ENCODE measurements around the gene SELE. TPM values are rescaled to one million over a fixed set of nuclear protein-coding genes. Genes with fewer than 3 reads are reported as not detected.
"Not testable (repeated sequence)": the region's sequence is repeated elsewhere in the genome, so short reads cannot be mapped to it uniquely, and the experiment has no call there.

SELE gene
- total RNA-seq, 2 experiments from 2014 or later: not detected

DNA sequence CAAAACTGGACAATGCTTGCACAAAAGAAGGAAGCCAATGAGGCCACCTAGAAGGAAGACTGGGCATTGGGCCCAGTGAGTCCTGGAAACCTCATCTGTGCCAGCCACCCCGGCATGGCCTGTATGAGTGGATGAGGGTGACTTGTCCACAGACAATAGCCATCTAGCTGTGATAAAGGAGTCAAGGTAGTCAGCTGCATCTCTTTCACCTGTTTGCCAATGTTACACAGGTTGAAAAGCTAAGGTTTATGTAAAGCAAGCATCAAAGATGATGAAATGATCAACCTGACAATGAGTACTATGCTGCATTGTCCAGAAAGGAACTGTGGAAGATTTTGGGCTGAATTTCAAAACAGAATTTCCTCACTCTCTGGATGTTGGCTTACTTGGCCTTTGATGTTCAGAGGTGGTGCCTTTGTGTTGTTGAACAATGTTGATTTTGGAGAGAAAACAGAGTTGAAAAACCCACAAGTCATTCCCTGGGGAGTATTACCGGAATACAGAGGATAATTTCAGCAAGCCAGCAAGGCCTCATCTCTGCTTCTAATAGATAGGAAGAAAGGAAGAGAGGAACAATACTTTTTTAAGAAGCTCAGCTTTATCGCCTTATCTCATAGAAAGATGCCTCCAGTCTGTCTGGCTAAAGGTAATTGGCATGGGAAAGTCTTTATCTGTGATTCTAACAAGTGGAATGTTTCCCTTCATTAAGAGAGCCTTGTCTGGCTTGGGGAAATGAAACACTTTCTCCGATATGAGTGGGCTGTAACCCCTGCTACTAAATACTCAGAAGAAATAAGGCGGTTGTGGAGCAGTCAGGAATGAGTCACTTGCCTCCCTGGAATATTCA is 11.4 kb upstream of the SELE start:
- Mint-ChIP-seq H3K4me1 (no peaks in the 10 kb centered on the region), H3K36me3 (ENCODE audit: low read depth) (no peaks in the 10 kb centered on the region), H3K27ac (no peak overlapping the region), H3K27me3 (peaks cover 13% of the 10 kb centered on the region), H3K4me3 (no peak overlapping the region), H3K9me3 (no peaks in the 10 kb centered on the region)
- ChIA-PET CTCF (interaction anchor here (1.5 kb wide), 1 partner anchor 8 kb away, joined by 3 read pairs; no protein-coding TSS in a partner anchor), POLR2A (no interaction called here)
- no peak for DNase-seq

DNA sequence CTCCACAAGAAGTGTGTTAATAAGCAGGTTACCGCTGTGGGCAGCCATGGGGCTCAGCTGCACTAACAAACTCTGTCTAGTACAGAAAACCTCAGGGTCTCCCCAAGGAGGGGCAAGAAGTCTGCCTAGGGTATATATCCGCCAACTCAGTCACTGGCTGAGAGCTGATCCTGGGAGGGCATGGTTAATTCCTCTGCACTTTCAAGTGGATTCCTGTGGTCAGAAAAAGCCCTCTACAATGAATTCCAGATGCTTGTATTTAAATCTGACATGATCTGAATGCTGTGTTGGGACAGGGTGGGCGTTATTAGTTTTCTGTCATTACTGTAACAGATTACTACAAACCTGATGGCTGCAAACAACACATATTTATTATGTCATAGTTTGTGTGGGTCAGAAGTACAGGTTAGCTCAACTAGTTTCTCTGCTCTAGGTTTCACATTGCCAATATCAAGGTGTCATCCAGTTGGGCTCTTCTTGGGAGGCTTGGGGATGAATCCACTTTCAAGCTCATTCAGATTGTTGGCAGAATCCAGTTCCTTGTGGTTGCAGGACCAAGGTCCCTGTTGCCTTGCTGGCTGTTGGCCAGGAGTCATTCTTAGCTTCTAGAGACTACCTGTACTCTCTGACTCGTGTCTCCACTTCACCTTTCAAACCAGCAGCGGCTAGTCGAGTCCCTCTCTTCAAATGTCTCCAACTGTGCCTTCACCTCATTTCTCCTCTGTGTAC is 8.0 kb upstream of the SELE start:
- CTCF ChIA-PET: interaction anchor here (0.8 kb wide), 1 partner anchor 125 kb away, joined by 3 read pairs; no protein-coding TSS in a partner anchor
- H3K9me3 Mint-ChIP-seq: no peaks in the 10 kb centered on the region
- no peak overlapping the region for H3K4me3 Mint-ChIP-seq
- H3K36me3 Mint-ChIP-seq (ENCODE audit: low read depth): no peaks in the 10 kb centered on the region
- H3K4me1 Mint-ChIP-seq: no peaks in the 10 kb centered on the region
- DNase-seq: no peak
- POLR2A ChIA-PET: no interaction called here
- peaks cover 24% of the 10 kb centered on the region for H3K27me3 Mint-ChIP-seq
- H3K27ac Mint-ChIP-seq: no peak overlapping the region

GRCh38 chr1:169739980-169740379 is 6.1 kb upstream of the SELE start:
- ChIA-PET CTCF (interaction anchor here (0.6 kb wide), 1 partner anchor 178 kb away, joined by 4 read pairs; no protein-coding TSS in a partner anchor), POLR2A (no interaction called here)
- DNase-seq: no peak
- no peak overlapping the region for H3K27ac Mint-ChIP-seq
- no peak overlapping the region for H3K4me3 Mint-ChIP-seq
- H3K4me1 Mint-ChIP-seq: no peaks in the 10 kb centered on the region
- no peaks in the 10 kb centered on the region for H3K36me3 Mint-ChIP-seq (ENCODE audit: low read depth)
- no peaks in the 10 kb centered on the region for H3K9me3 Mint-ChIP-seq
- peaks cover 15% of the 10 kb centered on the region for H3K27me3 Mint-ChIP-seq

GRCh38 chr1:169731446-169731845 is 2.4 kb downstream of the SELE start:
- Mint-ChIP-seq H3K36me3 (ENCODE audit: low read depth) (no peaks in the 10 kb centered on the region), H3K4me3 (no peak overlapping the region), H3K9me3 (no peaks in the 10 kb centered on the region), H3K27ac (no peak overlapping the region), H3K27me3 (peaks cover 12% of the 10 kb centered on the region), H3K4me1 (no peaks in the 10 kb centered on the region)
- CTCF ChIA-PET: interaction anchor here (0.6 to 1.4 kb wide), 2 partner anchors 13 to 130 kb away, joined by 3 to 4 read pairs; no protein-coding TSS in a partner anchor
- DNase-seq: no peak
- POLR2A ChIA-PET: no interaction called here

DNA sequence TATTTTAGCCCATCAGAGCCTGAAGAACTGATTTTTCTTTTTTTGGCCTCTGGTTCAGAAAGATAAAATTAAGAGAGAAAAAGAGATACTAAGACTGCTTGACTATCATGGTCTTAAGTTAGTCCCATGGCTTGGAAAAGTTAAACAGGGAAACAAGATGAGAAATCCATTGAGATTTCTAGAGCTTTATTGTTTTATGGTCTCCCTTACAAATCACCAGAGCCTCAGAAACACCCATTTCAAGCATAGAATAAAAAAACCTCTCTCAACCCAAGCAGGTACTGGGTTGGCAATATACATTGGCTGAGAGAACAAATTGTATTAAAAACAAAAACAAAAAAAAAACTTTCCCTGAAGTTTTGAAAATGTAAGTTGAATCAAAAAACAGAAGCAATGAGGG is 3.9 kb downstream of the SELE start:
- H3K36me3 Mint-ChIP-seq (ENCODE audit: low read depth): no peaks in the 10 kb centered on the region
- H3K4me3 Mint-ChIP-seq: no peak overlapping the region
- no peak for DNase-seq
- POLR2A ChIA-PET: no interaction called here
- H3K4me1 Mint-ChIP-seq: no peaks in the 10 kb centered on the region
- peaks cover 12% of the 10 kb centered on the region for H3K27me3 Mint-ChIP-seq
- no peaks in the 10 kb centered on the region for H3K9me3 Mint-ChIP-seq
- no peak overlapping the region for H3K27ac Mint-ChIP-seq
- CTCF ChIA-PET: interaction anchor here (0.7 to 0.8 kb wide), 2 partner anchors 103 to 143 kb away, joined by 3 read pairs; partner anchors contain the start of gene F5

DNA sequence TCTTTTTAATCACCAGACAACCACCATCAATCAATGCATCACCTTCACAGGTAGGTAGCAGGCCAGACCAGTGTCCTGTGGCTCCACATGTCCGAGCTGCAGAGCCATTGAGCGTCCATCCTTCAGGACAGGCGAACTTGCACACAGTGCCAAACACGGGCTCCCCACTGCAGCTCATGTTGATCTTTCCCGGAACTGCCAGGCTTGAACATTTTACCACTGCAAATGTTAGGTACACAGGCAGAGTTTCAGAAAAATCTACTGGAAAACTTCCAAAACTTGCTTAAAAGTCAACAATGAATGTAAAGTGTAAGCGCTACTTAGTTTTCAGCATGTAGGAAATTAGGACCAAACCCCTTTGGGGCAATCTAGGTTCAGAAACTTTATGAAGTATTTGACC is 6.6 kb downstream of the SELE start:
- POLR2A ChIA-PET: no interaction called here

GRCh38 chr1:169726851-169727250 is 7.0 kb downstream of the SELE start:
- CTCF ChIA-PET: interaction anchor here (1.6 kb wide), 1 partner anchor 15 kb away, joined by 3 read pairs; no protein-coding TSS in a partner anchor
- H3K27me3 Mint-ChIP-seq: peaks cover 5% of the 10 kb centered on the region
- H3K4me3 Mint-ChIP-seq: no peak overlapping the region
- DNase-seq: no peak
- H3K9me3 Mint-ChIP-seq: no peaks in the 10 kb centered on the region
- H3K27ac Mint-ChIP-seq: no peak overlapping the region
- no peaks in the 10 kb centered on the region for H3K4me1 Mint-ChIP-seq
- POLR2A ChIA-PET: no interaction called here
- no peaks in the 10 kb centered on the region for H3K36me3 Mint-ChIP-seq (ENCODE audit: low read depth)

More for the DNA sequence above, 6.6 kb downstream of the SELE start:
- Mint-ChIP-seq H3K4me3 (no peak overlapping the region), H3K36me3 (ENCODE audit: low read depth) (no peaks in the 10 kb centered on the region), H3K27me3 (peaks cover 6% of the 10 kb centered on the region), H3K27ac (no peak overlapping the region), H3K4me1 (no peaks in the 10 kb centered on the region), H3K9me3 (no peaks in the 10 kb centered on the region)
- CTCF ChIA-PET: no interaction called here
- no peak for DNase-seq

DNA sequence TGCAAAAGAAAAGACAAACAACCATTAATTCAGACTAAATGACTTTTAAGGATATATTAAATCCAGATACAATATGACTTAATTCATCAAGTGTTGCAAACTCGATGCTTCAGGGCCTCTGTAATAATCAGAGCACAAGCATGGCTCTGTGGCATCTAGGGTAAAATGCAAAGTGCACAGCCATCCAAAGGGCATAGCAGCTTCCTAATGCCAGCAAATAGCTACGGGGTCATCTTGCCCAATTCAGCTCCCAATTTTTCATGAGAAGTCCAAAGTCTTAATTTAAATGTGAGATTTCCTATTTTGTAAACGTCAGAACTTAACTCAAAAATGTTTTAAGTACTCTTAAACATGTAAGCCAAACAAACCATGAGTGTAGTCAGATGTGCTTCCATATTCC is 7.9 kb downstream of the SELE start:
- ChIA-PET POLR2A (no interaction called here), CTCF (interaction anchor here (1.3 to 1.6 kb wide), 2 partner anchors 14 to 160 kb away, joined by 3 read pairs; no protein-coding TSS in a partner anchor)
- no peaks in the 10 kb centered on the region for H3K9me3 Mint-ChIP-seq
- H3K4me1 Mint-ChIP-seq: no peaks in the 10 kb centered on the region
- no peak overlapping the region for H3K4me3 Mint-ChIP-seq
- DNase-seq: no peak
- peaks cover 2% of the 10 kb centered on the region for H3K27me3 Mint-ChIP-seq
- H3K27ac Mint-ChIP-seq: no peak overlapping the region
- H3K36me3 Mint-ChIP-seq (ENCODE audit: low read depth): no peaks in the 10 kb centered on the region

- no peaks in the 10 kb centered on the region for H3K36me3 Mint-ChIP-seq (ENCODE audit: low read depth)
- H3K9me3 Mint-ChIP-seq: no peaks in the 10 kb centered on the region
- POLR2A ChIA-PET: no interaction called here
- H3K4me3 Mint-ChIP-seq: no peak overlapping the region
- no peaks in the 10 kb centered on the region for H3K27me3 Mint-ChIP-seq
- CTCF ChIA-PET: no interaction called here
- DNase-seq: no peak
- H3K27ac Mint-ChIP-seq: no peak overlapping the region
- H3K4me1 Mint-ChIP-seq: no peaks in the 10 kb centered on the region
Observed at GRCh38 chr1:169724168-169724567, 9.7 kb downstream of the SELE start.

DNA sequence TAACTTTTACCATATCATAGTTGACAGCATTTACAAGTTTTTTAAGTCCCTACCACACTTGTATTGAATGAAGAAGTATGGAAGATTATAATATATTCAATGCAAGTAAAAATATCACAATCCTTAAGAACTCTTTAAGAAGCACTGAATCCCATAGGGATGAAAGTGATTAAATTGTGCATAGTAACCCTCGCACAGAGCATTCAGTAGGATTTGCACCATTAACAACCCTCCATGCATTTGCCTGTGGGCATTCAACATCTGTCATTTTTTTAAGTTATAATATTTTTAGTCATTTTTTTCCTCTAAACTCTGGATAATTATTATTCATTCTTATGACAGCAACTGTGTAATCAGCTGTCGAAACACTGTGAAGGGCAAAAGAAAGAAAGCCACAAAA is 10.1 kb downstream of the SELE start:
- Mint-ChIP-seq H3K9me3 (no peaks in the 10 kb centered on the region), H3K4me3 (no peak overlapping the region), H3K27me3 (peaks cover 3% of the 10 kb centered on the region), H3K36me3 (ENCODE audit: low read depth) (no peaks in the 10 kb centered on the region), H3K4me1 (no peaks in the 10 kb centered on the region), H3K27ac (no peak overlapping the region)
- ChIA-PET POLR2A (no interaction called here), CTCF (no interaction called here)
- no peak for DNase-seq

- DNase-seq: no peak
- Mint-ChIP-seq H3K4me1 (no peaks in the 10 kb centered on the region), H3K36me3 (ENCODE audit: low read depth) (no peaks in the 10 kb centered on the region), H3K27me3 (peaks cover 6% of the 10 kb centered on the region), H3K9me3 (peaks cover 2% of the 10 kb centered on the region), H3K27ac (no peak overlapping the region), H3K4me3 (no peak overlapping the region)
- POLR2A ChIA-PET: no interaction called here
- CTCF ChIA-PET: interaction anchor here (1.2 kb wide), 1 partner anchor 11 kb away, joined by 7 read pairs; no protein-coding TSS in a partner anchor
Observed at GRCh38 chr1:169722779-169723178, 11.1 kb downstream of the SELE start.

- H3K4me1 Mint-ChIP-seq: peaks cover 12% of the 10 kb centered on the region
- H3K36me3 Mint-ChIP-seq (ENCODE audit: low read depth); POLR2A ChIA-PET; H3K4me3 Mint-ChIP-seq; DNase-seq; H3K27ac Mint-ChIP-seq: not testable (repeated sequence)
- CTCF ChIA-PET: interaction anchor here (0.9 kb wide), 1 partner anchor 129 kb away, joined by 3 read pairs; the partner anchor contains the start of gene F5
- peaks cover 25% of the 10 kb centered on the region for H3K9me3 Mint-ChIP-seq
- peaks cover 27% of the 10 kb centered on the region for H3K27me3 Mint-ChIP-seq
Observed at GRCh38 chr1:169715100-169715499, 18.8 kb downstream of the SELE start.

DNA sequence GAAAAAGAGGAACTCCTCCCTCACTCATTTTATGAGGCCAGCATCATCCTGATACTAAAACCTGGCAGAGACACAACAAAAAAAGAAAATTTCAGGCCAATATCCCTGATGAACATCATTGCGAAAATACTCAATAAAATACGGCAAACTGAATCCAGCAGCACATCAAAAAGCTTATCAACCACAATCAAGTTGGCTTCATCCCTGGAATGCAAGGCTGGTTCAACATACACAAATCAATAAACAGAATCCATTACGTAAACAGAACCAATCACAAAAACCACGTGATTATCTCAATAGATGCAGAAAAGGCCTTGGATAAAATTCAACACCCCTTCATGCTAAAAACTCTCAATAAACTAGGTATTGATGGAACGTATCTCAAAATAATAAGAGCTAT is 20.8 kb downstream of the SELE start:
- H3K27ac Mint-ChIP-seq, POLR2A ChIA-PET, DNase-seq, H3K4me3 Mint-ChIP-seq: not testable (repeated sequence)
- Mint-ChIP-seq H3K27me3 (peaks cover 21% of the 10 kb centered on the region), H3K4me1 (peaks cover 14% of the 10 kb centered on the region), H3K36me3 (ENCODE audit: low read depth) (peaks cover 19% of the 10 kb centered on the region), H3K9me3 (peaks cover 22% of the 10 kb centered on the region)
- CTCF ChIA-PET: interaction anchor here (1.0 to 2.1 kb wide), 9 partner anchors 12 to 182 kb away, joined by 4 to 28 read pairs (median 8); partner anchors contain the start of gene F5

Data from activated CD4-positive, alpha-beta T cell treated with anti-CD3 and anti-CD28 coated beads, Interleukin-2, amount 10 ng/mL, durations not matched to agents 7 days and 5 days (primary cell).